HL-60 (cell line): Measurements from ENCODE around the gene TERT.

Experiments
- CTCF ChIP-seq: IDR thresholded peaks from one replicate; pipeline ENCODE4 v1.5.1; 2011; ENCODE audit warnings: low read length, control low read depth, inconsistent platforms; ENCODE audit not compliant: insufficient read depth
- GABPA ChIP-seq: IDR thresholded peaks from 2 replicates; pipeline ENCODE4 v1.6.1; 2012; ENCODE audit warnings: low read depth
- POLR2AphosphoS5 ChIP-seq: IDR thresholded peaks from 2 replicates; pipeline ENCODE4 v1.6.1; 2012; ENCODE audit warnings: low read depth

- TF ChIP-seq CTCF = no peak
- no peak for TF ChIP-seq POLR2AphosphoS5
- no peak for TF ChIP-seq GABPA
Measured at GRCh38 chr5:1216211-1216917, 78.5 kb downstream of the TERT start.
